GM13977 (cell line): ENCODE measurements around the gene ZC2HC1C.

Source experiments
- DNase-seq: peaks from one replicate; pipeline ENCODE4 v3.0.0; 2012; ENCODE audit warnings: low spot score
- in situ Hi-C: fragments of 300-500 bp; cut with MboI; formaldehyde crosslinking; loops from one replicate; pipeline ENCODE4 v1.12.0; 2022; ENCODE audit warnings: low sequenced_read_pairs, low pct_unique_long_range_greater_than_20kb, mixed read lengths, inconsistent platforms; ENCODE audit not compliant: unreplicated experiment
- TF ChIP-seq, protein P1 (sequence below): IDR thresholded peaks from 2 replicates; pipeline ENCODE4 v1.5.1; 2012; ENCODE audit warnings: mild to moderate bottlenecking, control low read depth; ENCODE audit not compliant: insufficient read depth; ENCODE audit errors: extremely low read depth, missing control alignments

Gene ZC2HC1C

DNA sequence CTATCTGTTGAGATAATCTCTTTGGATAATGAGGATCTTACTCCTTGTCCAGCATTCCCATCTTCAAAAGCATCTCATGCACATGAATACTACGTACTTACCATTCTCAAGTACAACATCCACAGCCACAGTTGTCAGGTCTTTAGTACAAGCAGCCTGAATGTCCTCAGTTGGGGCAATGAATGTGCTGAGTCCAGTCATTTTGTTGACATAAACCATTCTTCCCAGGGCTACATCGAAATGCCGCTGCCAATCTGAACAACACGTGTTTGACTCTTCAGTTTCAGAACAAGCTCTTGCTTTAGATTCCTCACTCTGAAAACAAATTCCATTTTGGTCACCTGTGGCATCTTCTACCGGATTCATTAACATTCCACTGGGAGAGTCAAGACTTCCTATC is 23.2 kb upstream of the ZC2HC1C start:
- TF ChIP-seq, protein P1, sequence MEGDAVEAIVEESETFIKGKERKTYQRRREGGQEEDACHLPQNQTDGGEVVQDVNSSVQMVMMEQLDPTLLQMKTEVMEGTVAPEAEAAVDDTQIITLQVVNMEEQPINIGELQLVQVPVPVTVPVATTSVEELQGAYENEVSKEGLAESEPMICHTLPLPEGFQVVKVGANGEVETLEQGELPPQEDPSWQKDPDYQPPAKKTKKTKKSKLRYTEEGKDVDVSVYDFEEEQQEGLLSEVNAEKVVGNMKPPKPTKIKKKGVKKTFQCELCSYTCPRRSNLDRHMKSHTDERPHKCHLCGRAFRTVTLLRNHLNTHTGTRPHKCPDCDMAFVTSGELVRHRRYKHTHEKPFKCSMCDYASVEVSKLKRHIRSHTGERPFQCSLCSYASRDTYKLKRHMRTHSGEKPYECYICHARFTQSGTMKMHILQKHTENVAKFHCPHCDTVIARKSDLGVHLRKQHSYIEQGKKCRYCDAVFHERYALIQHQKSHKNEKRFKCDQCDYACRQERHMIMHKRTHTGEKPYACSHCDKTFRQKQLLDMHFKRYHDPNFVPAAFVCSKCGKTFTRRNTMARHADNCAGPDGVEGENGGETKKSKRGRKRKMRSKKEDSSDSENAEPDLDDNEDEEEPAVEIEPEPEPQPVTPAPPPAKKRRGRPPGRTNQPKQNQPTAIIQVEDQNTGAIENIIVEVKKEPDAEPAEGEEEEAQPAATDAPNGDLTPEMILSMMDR: no peak
- no peak for DNase-seq
- in situ Hi-C loops: no loop called here

DNA sequence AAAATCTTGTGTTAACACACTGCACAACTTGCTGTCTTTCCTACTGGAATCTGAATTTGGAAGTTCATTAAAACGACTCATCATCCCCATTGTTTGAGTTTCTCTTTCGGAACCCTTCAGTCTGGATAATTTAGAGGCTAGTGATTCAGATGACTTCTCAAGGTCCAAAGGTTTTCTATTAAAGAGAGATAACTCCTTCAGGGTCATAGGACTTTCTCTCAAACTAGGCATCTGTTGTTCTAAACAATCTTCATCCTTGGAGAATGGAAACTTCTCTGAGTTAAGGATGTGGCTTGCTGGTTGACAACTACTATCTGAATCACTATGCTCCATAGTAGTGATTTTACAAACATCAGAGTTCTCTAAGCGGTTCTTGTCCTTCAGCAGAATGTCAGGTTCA is 22.5 kb upstream of the ZC2HC1C start:
- TF ChIP-seq, protein P1: no peak
- DNase-seq: no peak
- in situ Hi-C loops: no loop called here

DNA sequence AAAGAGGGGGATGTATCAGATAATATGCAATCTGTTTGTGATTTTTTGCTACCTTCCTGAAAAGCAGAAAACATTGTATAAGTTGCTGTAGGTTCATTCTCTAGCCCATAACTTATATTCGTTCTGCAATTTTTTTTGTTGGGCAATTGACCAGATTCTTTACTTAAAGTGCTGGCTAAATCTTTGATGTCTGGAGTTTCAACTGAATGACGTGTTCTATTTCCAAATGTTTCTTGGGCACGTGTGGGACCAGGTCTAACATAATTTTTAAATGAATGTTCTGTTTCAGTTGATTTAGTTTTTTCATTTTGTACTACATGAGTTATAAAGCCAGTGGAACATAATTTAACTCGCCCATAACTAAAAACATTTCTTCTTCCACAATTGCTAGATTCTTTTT is 21.9 kb upstream of the ZC2HC1C start:
- in situ Hi-C loops: no loop called here
- TF ChIP-seq, protein P1: no peak
- DNase-seq: no peak

DNA sequence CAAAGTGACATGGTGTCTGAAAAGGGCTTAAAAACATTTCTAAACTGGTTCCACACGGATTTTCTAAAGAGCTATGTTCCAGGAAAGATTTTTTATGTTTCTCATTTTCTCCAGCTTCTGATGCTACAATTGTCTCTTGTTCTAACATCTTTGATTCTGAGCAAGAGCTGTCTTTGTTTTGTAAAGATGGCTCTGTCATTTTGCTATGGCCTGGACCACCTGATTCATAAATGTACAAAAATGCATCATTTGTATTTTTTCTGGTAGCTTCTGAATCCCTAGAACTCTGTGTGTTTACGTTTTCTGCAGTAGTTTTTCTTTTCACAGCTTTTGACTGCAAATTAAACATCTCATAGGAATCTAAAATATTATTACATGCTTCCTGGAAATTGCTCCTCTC is 21.3 kb upstream of the ZC2HC1C start:
- TF ChIP-seq, protein P1: no peak
- in situ Hi-C loops: no loop called here
- DNase-seq: no peak

DNA sequence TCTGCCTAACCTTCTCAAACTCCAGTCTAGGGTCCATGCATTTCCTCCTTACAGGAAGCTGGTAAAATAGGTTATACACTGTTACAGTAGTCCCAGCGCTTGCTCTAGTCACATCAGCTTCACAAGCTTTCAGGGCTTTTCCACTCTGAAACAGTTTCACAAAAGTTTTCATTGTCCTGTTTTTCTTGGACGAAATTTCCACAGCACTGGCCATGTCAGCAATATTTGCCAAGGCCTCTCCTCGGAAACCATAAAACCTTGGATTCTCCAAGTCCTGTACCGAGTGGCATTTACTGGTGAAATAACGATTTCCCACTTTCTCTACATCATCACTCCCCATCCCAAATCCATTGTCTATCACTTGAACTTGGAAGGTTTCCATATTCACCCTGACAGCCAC is 20.3 kb upstream of the ZC2HC1C start:
- DNase-seq: no peak
- in situ Hi-C loops: no loop called here
- TF ChIP-seq, protein P1: no peak

DNA sequence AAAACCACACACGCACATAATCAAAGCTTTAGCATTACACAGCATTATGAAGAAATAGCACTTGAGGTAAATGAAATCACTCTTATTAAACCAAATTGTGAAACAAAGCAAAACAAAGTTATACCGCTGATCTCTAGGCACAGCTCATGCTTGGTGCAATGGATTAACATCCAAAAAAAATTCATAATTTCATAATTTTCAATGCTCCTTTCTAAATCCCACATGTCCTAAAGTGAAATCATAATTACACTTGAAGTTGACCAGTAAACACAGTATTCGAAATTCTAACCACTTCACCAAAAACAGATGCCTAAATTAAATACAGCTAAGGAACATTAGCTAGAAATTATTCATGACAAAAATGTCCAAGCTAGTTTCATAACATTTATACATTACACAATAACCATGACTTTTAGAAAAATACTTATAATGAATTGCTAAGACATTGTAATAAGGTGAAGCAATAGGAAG is 19.7 kb upstream of the ZC2HC1C start:
- in situ Hi-C loops: no loop called here
- TF ChIP-seq, protein P1: no peak
- DNase-seq: no peak
